Activated gamma-delta T cell (primary cell): Measurements from ENCODE around the gene TMEM184B.

Experiments used
- DNase-seq: peaks from one replicate; lab custom pipeline; 2025; lab: John Stamatoyannopoulos, UW
- total RNA-seq, 2 donors: gene quantifications; one replicate each; lab custom pipeline; 2026; lab: John Stamatoyannopoulos, UW

The TMEM184B gene
- total RNA-seq, result 32.7 to 39.3 reads per million in 2 donors

GRCh38 chr22:38272373-38273134 is at the start of gene TMEM184B:
Gene TMEM184B, minus strand, starts transcription at chr22:38273010. Its CDS starts 25,049 bp downstream, at chr22:38247961.
- DNase-seq, result peak; percentile 79

GRCh38 chr22:38320605-38321402 is 48.0 kb upstream of the TMEM184B start:
- no peak for DNase-seq

DNA sequence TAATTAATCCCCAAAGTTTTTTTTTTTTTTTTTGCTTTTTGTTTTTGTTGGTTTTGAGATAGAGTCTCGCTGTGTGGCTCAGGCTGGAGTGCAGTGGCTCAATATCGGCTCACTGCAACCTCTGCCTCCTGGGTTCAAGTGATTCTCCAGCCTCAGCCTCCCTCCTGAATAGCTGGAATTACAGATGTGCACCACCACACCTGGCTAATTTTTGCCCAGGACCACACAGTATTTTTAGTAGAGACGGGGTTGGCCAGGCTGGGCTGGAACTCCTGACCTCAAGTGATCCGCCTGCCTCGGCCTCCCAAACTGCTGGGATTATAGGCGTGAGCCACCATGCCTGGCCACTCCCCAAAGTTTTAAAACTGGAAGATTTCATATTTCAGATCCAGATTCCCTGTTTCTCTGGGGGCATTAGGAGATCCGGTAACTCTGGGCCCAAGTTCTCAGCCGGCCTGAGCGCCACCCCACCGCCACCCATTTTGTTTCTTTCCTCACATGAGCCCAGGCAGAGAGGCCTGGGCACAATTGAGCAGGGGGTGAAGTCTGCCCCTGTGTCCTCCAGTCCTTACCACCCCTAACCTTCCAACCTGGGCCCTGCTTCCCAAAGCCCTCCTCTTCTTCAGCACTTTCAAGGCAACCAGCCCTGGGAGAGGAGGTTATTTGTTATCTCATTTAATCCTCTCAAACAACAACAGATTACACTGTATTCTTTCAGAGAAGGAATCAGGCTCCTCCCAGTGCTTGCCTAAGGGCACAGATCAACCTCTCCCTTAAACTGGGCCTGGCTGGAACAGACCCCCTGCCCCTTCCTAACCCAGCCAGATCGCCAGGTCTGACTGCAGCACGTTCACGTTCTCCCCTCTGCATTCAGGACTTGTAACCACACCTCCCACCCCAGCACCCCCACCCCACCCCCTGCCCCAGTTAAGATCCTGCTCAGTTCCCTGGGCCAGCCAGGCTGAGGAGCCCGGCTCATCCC is 46.3 kb upstream of the TMEM184B start:
- no peak for DNase-seq

- DNase-seq, result no peak
These were observed 45.3 kb upstream of the TMEM184B start for GRCh38 chr22:38317995-38318715.

GRCh38 chr22:38317122-38317994 is 44.5 kb upstream of the TMEM184B start, which contains the start of gene CSNK1E:
Gene CSNK1E, minus strand, starts transcription at chr22:38317433. Its CDS starts 3,276 bp downstream, at chr22:38314157.
- peak; percentile 66 for DNase-seq

DNA sequence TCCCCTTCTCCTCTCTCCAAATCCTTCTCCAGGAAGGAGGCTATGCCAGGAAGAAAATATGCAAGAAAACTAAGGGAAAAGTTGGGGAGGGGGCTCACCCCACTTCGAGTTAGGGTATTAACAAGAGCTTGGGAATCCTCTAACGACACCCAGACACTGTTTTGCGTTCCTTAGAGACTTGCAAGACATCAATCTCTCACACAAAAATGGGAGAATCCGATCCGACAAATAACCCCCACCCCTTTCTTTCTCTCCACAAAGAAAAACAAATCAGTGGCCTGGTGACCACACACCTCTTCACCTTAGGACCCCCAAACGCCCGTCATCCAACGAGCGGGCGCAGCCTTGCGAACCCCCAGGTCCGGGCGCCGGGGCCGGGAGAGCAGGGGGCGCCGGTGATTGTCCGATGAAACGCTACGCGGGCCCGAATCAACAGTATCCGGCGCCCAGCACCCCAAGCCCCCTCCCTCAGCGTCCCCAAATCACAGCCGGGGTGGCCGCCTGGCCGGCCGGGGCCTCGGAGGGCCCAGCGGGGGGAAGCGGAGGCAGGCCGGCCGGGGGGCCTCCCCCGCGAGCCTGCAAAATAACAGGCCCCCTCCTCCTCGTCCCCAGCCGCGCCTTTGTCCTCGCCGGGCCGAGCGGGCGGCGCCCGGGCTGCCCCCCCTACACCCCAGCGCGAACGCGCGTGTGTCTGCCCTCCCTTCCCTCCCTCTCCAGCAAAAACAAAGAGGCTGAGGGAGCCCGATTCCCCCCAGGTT is 43.7 kb upstream of the TMEM184B start:
- peak; percentile 54 for DNase-seq

- no peak for DNase-seq
These were observed 43.1 kb upstream of the TMEM184B start for GRCh38 chr22:38315823-38316363.

DNA sequence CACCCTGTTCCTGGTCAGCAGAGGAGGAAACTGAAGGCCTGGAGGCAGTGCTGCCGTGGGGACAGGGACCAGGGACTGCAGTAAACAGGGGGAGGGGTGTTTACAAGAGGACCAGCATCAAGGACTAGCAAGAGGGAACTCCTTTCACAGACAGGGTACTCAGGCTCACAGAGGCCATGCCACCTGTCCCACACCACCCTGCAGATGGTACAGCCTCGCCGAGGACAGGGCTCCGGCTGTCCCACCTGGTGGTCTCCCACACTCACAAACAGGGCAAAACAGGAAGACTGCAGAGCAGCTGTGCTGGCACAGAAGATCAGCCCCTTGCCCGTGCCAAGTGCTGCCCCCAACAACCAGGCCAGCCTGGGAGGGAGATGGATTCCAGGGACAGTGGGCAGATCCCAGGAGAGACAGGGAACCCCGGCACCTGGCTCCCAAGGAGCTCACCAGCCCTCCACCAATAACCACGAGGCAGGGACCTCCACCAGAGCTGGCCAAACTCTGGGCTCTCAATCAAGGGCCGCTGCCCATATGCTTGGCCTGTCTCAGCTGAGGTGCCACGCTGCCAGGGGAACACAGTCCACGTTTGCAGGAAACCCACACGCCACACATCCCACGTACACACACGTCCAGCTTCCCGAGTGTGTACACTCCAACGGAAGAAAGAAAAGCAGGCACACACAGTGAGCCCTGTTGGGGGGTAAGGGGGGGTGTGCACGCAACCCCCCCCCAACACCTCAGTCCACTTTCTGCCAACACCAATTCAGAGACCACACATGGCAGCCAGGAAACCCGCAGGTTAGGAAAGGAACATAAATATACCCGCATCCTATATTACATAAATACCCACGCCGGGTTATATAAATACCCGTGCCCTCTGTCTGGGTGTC is 42.4 kb upstream of the TMEM184B start:
- no peak for DNase-seq

- no peak for DNase-seq
These were observed 41.5 kb upstream of the TMEM184B start for GRCh38 chr22:38314051-38314932.

DNA sequence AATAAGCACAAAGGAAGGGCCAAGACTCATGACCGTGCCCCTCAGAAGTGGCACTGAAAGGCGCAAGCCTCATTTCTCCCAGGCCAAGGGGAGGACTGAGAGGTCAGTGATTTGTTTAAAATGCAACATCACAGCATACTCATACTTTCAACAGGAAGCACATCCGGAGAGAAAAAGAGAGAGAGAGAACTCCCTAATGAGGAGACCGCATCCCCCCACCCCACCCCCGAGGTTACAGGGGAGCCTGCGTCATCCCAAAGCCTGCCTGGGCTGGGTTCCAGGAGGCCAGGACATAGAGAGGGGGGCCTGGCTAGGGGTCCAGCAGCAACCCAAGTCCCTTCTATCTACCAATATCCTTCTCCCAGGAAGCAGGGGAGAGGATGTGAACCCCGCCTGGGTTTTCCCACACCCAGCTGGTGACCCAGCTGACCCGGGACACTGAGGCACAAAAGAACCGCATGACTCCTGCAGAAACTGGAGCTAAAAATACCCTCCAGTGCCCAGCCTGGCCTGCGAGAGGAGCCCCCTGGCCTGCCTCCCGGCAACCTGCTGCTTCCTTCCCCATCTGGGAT is 40.7 kb upstream of the TMEM184B start:
- no peak for DNase-seq

DNA sequence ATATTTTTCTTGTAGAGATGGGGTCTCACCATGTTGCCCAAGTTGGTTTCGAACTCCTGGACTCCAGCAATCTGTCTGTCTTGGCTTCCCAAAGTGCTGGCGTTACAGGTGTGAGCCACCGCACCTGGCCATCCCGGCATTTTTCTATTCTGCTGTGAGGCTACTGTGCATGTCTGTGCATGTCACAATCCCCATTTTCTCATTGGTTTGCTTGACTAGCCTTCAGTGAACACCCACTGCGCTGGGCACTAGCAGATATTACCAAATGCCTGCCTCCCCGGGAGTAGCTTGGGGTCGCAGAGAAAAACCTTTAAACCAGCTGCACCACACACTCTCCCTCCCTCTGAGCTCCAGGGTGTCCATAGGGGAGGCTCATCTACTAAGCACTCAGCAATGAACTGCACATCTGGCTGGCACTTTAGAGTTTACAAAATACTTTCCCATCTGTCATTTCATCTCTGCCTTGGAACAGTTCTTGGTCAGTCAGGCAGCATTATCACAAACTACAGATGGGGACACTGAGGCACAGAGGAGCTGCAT is 39.5 kb upstream of the TMEM184B start:
- DNase-seq, result no peak

- no peak for DNase-seq
These were observed 38.5 kb upstream of the TMEM184B start for GRCh38 chr22:38311323-38311620.

GRCh38 chr22:38310518-38311322 is 37.9 kb upstream of the TMEM184B start:
- no peak for DNase-seq

- DNase-seq, result no peak
These were observed 37.1 kb upstream of the TMEM184B start for GRCh38 chr22:38309614-38310517.
